GM19099 (cell line): ENCODE measurements around the gene POU4F3.

Experiments used
- POLR2A ChIP-seq: IDR thresholded peaks from 3 replicates; pipeline ENCODE4 v1.6.1; 2011; ENCODE audit warnings: low read depth; ENCODE audit not compliant: insufficient read length; ENCODE audit errors: extremely low read depth

The POU4F3 gene, protein sequence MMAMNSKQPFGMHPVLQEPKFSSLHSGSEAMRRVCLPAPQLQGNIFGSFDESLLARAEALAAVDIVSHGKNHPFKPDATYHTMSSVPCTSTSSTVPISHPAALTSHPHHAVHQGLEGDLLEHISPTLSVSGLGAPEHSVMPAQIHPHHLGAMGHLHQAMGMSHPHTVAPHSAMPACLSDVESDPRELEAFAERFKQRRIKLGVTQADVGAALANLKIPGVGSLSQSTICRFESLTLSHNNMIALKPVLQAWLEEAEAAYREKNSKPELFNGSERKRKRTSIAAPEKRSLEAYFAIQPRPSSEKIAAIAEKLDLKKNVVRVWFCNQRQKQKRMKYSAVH

DNA sequence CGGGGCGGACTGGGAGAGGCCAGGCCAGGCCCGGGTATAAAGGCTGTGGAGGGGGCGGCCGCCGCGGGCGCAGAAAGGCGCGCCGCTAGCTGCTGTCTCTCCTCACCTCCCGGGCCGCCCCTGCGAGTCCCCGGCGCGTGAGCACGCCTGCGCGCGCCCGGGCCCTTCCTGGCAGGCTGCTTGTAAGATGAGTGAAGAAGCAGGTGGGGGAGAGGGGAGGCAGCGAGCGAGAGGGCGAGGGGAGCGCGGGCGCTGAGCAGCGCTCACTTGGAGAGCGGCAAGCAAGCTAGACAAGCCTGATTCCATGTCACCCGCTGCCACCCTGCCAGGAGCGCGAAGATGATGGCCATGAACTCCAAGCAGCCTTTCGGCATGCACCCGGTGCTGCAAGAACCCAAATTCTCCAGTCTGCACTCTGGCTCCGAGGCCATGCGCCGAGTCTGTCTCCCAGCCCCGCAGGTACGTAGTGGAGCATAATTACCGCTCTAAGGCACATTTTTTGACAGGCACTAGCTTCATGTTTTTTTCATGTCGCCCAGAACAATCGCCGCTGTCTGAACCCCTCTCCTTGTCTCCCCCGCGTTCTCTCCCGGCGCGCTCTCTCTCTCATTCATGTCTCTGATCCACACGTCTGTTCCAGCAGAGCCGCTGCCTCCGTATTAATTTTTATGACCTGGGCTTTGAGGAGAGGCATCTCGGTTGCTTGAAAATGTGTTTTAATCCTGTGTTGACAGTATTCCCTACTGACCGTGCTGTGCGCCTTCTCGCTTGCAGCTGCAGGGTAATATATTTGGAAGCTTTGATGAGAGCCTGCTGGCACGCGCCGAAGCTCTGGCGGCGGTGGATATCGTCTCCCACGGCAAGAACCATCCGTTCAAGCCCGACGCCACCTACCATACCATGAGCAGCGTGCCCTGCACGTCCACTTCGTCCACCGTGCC is at the start of gene POU4F3:
Gene POU4F3, plus strand, starts transcription at position 66 of the 941 bp plus-strand sequence. Its CDS starts 274 bp downstream, at position 340.
- TF ChIP-seq POLR2A: no peak

DNA sequence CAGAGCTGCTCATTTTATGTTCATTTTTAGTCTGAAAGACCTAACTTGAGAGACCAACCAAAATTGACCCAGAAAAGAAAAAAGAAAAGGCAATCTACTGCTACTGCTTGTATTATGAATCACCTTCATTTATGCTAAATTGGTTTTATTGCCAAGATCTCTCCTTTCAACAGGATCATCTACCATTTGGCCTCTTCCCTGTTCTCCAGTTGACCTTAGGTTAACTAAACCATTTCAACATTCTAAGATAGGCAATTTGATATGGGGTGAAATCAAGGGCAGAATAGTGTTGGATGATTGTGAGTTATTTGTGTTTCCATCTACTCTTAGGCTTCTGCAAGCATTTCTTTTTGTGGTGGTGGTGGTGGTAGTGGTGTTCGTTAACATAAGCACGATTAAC is 48.3 kb upstream of the POU4F3 start:
- TF ChIP-seq POLR2A: no peak

DNA sequence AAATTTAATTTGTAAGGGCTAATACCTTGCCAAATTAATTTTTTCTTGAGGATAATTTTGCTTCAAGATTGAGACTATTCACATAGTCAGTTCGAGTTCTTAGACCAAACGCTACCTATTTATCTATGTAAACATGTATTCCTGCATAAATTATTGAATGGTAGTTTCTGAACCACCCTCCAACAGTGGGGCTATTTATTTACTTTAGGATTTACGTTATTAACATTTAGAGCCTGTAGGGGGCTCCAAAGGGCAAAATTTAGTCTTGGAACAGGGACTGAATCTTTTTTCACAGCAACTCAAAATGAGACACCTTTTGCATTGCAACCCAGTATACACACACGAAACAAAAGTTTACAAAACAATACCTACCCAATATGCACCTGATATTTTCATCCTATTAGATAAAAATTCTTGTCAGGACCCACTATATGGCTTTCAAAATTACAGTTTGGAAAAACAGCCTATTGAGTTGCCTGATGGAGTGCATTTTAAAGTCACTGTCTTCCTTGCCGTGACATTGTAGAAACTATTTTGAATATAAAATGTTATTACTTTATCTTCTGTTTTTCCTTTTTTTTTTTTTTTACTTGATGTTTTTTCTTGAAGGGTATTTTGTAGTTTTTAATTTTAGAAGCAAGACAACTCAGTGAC is 47.1 kb upstream of the POU4F3 start:
- TF ChIP-seq POLR2A: no peak

DNA sequence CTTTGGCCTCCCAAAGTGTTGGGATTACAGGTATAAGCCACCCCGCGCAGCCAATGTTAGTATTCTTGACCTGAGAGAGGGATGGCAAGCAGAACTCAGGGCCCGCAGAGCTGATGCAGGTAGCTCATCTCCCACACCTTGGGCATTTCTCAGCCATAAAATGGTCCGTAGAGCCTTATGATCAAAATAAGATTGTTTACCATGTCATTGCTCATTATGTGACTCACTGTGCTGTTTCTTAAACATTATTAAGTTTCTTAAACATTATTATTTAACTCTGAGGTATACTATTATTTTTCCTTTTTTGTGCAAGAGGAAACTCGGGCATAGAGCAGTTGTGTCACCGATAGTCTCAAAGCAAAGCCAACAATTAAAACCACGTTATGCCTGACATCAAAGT is 42.4 kb upstream of the POU4F3 start:
- no peak for TF ChIP-seq POLR2A

DNA sequence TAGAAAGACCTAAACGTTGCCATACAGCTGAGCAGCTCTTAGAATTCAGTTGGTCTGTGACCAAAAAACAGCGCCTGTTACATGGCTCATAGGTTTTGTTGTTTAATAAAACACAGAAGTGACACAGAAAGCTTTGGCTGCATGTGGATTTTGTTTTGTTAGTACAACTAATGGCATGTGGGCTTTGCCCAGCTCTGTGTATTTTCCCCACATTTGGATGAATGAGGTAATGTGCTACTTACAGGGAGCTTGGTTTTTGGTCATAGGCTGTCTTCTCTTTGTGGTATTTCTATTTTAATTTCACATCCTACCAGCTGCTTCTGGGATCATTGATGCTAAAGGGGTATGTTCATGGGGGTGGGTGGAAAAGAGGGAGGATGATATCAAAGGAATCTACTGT is 37.0 kb upstream of the POU4F3 start:
- TF ChIP-seq POLR2A: no peak

DNA sequence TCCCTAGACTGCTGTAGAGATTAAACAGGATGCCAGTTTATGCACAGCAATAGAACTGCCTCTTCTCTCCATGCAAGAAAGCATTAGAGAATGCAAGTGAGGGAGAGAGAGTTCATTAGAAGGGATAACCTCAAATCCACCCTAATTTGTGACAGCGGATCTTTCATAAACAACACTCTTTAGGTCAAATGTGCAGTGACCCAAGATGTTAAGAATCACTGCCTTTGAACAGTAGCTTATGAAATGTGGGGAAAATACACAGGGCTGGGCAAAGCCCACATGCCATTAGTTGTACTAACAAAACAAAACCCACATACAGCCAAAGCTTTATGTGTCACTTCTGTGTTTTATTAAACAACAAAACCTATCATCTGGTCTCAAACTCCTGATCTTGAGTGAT is 36.2 kb upstream of the POU4F3 start:
- TF ChIP-seq POLR2A: no peak

DNA sequence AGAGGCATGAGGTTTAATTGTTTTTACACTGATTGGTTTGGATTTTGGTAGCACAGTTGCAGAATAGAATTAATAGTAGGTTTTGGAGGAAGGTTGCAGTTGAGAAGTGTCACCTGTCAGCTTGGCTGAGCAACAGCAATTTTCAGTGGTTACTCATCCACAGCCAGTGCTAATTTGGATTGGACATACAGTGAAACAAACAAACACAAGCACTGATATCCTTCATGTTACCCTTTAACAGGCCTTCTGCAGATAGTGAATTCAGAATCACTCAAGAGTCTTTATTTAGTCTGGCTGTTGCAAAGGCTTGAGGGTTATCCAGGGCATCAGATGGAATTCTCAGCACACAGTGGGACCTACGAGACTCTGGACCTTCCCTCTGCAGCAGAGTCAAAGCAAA is 31.8 kb upstream of the POU4F3 start:
- no peak for TF ChIP-seq POLR2A

DNA sequence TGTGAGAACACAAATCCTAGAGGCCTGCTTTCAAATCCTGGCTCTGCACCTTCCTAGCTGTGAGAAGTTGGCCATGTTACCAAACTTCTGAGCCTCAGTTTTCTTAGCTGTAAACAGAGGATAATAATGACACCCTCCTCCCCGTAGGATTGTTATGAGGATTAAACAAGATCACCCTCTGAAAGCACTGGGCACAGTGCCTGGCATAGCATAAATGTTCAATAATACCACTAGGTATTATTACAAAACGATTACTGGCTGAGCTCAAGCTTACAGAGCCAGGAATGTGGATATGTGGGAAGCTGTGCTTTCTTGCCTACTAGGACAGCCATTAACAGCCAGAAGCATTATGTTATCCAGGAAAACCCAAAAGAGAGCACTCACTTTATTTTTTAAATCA is 30.8 kb upstream of the POU4F3 start:
- no peak for TF ChIP-seq POLR2A

DNA sequence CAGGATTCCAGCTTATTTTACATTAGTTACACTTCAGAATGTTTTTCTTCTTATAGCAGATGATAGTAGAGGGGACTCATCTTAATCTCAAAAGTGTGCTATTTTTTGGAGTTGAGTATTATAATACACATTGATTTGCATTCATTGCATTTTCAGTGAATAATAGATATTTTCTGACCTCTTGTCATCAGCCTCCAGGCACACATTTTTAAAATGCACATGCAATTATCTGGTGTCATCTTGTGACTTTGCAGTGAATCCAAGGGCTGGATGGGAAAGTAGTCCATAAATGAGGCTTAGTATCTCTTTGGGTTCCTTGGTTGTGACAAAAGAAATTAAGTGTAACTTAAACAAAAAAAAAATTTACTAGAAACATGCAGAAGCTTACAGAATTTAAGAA is 28.1 kb upstream of the POU4F3 start:
- no peak for TF ChIP-seq POLR2A

DNA sequence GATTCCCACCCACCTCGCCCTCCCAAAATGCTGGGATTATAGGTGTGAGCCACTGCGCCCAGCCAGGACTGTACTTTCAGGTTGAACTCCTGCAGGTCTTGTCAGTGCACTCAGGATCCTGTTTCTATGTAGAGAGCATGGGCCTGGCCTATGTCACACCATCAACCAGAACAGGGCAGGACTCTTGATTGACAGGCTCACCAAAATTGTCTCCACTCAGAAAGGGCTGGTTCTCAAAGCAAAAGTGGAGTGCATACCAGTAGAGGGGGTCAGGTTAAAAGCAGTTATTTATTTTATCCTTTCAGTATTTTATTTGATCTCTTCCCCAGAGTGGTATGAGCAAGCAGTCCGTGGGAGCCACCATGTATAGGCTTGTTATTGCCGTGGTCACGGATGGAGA is 27.4 kb upstream of the POU4F3 start:
- TF ChIP-seq POLR2A: no peak

DNA sequence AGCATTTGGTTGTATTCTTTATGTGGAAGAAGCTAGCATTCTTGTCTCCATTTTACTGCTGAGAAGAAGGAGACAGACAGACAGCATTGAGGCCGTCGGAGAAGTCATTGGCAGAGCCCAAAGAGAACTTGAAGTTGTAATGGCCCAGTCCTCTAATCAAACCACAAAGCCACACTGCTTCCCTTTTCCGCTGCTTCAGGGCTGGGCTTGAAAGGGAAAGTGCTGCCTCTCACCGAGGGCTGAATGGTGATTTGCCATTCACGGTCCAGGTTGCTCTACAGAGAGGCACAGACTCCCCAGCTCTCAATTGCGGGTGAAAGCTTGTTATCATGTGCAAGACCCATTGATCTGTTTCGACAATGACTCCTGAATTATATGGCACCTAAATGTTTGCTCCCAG is 25.6 kb upstream of the POU4F3 start:
- no peak for TF ChIP-seq POLR2A

DNA sequence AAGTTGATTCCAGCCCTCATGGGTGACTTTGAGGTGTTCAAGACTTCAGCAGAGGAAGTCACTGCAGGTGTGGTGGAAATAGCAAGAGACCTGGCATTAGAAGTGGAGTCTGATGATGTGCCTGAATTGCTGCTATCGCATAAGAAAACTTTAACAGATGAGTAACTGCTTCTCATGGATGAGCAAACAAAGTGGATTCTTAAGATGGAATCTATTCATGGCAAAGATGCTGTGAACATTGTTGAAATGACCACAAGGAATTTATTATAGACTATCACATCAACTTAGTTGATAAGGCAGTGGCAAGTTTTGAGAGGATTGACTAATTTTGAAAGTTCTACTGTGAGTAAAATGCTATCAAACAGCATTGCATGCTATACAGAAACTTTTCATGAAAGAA is 17.1 kb upstream of the POU4F3 start:
- TF ChIP-seq POLR2A: no peak

DNA sequence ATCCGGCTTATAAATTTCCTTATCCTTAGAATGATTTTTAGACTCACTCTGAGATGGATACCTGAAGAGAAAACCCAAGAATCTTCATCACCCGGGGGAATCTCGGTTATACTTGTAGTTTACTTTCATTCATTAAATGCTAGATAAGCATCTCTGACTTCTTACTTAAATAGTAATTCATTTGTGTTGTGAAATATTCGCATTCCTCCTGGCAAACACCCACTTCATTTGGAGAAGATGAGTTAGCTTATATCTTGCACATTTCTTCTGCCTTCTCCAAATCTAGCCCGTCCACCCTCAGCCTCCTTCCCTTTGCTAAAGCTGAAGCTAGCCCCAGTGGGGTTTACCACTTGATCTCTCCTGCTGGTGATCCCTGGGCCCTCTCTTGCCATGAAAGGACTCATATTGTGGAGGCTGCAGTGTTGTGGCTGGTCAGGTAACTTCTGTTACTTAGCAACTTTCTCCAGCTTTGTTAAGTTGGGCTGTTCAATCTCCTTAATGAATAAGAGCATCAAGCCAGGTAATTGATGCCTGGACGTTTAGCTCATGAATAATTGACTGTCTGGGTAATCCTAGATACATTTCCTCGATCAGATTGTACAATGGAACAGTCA is 11.3 kb upstream of the POU4F3 start:
- TF ChIP-seq POLR2A: no peak

DNA sequence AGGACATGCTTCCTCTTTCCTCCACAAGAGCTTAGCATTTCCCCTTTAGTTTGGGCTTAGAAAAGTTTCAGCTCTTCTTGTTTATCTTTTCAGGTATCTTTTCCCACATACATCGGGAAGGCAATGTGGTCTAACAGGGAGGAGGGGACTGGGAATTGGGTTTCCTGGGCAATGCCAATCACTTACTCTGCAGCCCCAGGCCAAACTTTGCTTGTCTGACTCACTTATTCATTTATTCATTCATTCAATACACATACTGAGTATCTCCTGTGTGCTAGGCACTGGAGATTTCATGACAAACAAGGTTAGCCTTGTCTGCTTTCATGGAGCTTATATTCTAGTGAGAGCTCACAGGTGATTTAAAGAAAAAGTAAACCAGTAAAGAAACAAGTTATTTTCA is 10.7 kb upstream of the POU4F3 start:
- no peak for TF ChIP-seq POLR2A

DNA sequence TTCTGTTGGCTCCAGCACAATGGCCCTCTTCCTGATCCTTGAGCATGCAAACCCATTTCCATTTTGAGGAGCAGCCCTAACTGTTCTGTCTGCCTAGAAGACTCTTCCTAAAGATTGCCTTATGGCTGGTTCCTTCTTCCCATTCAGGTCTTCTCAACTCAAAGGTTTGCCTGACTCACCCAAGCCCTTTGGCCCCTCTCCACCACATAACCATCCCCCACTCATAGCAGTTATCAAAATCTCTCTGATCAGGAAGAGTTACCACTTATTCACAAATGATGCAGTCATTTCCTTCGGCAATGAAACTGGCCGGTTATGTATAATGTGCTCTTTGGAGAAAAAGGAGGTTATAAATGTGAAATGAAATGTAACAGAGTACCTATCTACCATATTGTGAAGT is 8.9 kb upstream of the POU4F3 start:
- no peak for TF ChIP-seq POLR2A
